GM11168 (cell line): ENCODE measurements around the gene PAM.

Experiments used
- in situ Hi-C: fragments of 300-500 bp; cut with MboI; formaldehyde crosslinking; loops from one replicate; pipeline ENCODE4 v1.12.0; 2022; ENCODE audit warnings: low sequenced_read_pairs; ENCODE audit not compliant: unreplicated experiment

Gene PAM

GRCh38 chr5:102775756-102776155 is 20.7 kb downstream of the PAM start:
- in situ Hi-C loops = loop anchor here (25.0 kb wide), 1 partner anchor 362 kb away; no protein-coding TSS in a partner anchor

GRCh38 chr5:102777099-102777498 is 22.0 kb downstream of the PAM start:
- in situ Hi-C loops = loop anchor here (25.0 kb wide), 1 partner anchor 360 kb away; no protein-coding TSS in a partner anchor

GRCh38 chr5:102778478-102778877 is 23.4 kb downstream of the PAM start:
- in situ Hi-C loops = loop anchor here (25.0 kb wide), 1 partner anchor 359 kb away; no protein-coding TSS in a partner anchor

GRCh38 chr5:102781359-102781758 is 26.3 kb downstream of the PAM start:
- in situ Hi-C loops = loop anchor here (25.0 kb wide), 1 partner anchor 356 kb away; no protein-coding TSS in a partner anchor

- in situ Hi-C loops = loop anchor here (25.0 kb wide), 1 partner anchor 356 kb away; no protein-coding TSS in a partner anchor
Observed at GRCh38 chr5:102781786-102782185, 26.7 kb downstream of the PAM start.

GRCh38 chr5:102782217-102782872 is 27.2 kb downstream of the PAM start:
- in situ Hi-C loops = loop anchor here (25.0 kb wide), 1 partner anchor 355 kb away; no protein-coding TSS in a partner anchor

GRCh38 chr5:102787134-102787533 is 32.0 kb downstream of the PAM start:
- in situ Hi-C loops = loop anchor here (25.0 kb wide), 1 partner anchor 350 kb away; no protein-coding TSS in a partner anchor

- in situ Hi-C loops = loop anchor here (25.0 kb wide), 1 partner anchor 349 kb away; no protein-coding TSS in a partner anchor
Observed at GRCh38 chr5:102788788-102789187, 33.7 kb downstream of the PAM start.

GRCh38 chr5:102789469-102789868 is 34.4 kb downstream of the PAM start:
- in situ Hi-C loops = loop anchor here (25.0 kb wide), 1 partner anchor 348 kb away; no protein-coding TSS in a partner anchor

GRCh38 chr5:102790748-102791147 is 35.6 kb downstream of the PAM start:
- in situ Hi-C loops = loop anchor here (25.0 kb wide), 1 partner anchor 347 kb away; no protein-coding TSS in a partner anchor

- in situ Hi-C loops = loop anchor here (25.0 kb wide), 1 partner anchor 345 kb away; no protein-coding TSS in a partner anchor
Observed at GRCh38 chr5:102792705-102793104, 37.6 kb downstream of the PAM start.

- in situ Hi-C loops = loop anchor here (25.0 kb wide), 1 partner anchor 343 kb away; no protein-coding TSS in a partner anchor
Observed at GRCh38 chr5:102794047-102794446, 38.9 kb downstream of the PAM start.

GRCh38 chr5:102794677-102795331 is 39.7 kb downstream of the PAM start:
- in situ Hi-C loops = loop anchor here (25.0 kb wide), 1 partner anchor 342 kb away; no protein-coding TSS in a partner anchor

GRCh38 chr5:102795526-102795925 is 40.4 kb downstream of the PAM start:
- in situ Hi-C loops = loop anchor here (25.0 kb wide), 1 partner anchor 342 kb away; no protein-coding TSS in a partner anchor

GRCh38 chr5:102796009-102796408 is 40.9 kb downstream of the PAM start:
- in situ Hi-C loops = loop anchor here (25.0 kb wide), 1 partner anchor 341 kb away; no protein-coding TSS in a partner anchor

- in situ Hi-C loops = loop anchor here (25.0 kb wide), 1 partner anchor 341 kb away; no protein-coding TSS in a partner anchor
Observed at GRCh38 chr5:102796498-102796897, 41.4 kb downstream of the PAM start.

- in situ Hi-C loops = loop anchor here (25.0 kb wide), 1 partner anchor 340 kb away; no protein-coding TSS in a partner anchor
Observed at GRCh38 chr5:102797322-102797884, 42.3 kb downstream of the PAM start.

- in situ Hi-C loops = loop anchor here (25.0 kb wide), 1 partner anchor 339 kb away; no protein-coding TSS in a partner anchor
Observed at GRCh38 chr5:102798104-102798785, 43.1 kb downstream of the PAM start.

GRCh38 chr5:102799017-102799416 is 43.9 kb downstream of the PAM start:
- in situ Hi-C loops = loop anchor here (25.0 kb wide), 1 partner anchor 338 kb away; no protein-coding TSS in a partner anchor

- in situ Hi-C loops = no loop called here
Observed at GRCh38 chr5:102800427-102800826, 45.3 kb downstream of the PAM start.
